H1 (cell line): ENCODE measurements around the gene FNDC3A. TPM values are rescaled to one million over a fixed set of nuclear protein-coding genes. Genes with fewer than 3 reads are reported as not detected.

ENCODE experiments used
- CHD7 ChIP-seq: fragments of 300-600 bp; sonication (generic); IDR thresholded peaks from 2 replicates; pipeline ENCODE4 v1.7.1; 2012; ENCODE audit warnings: low read length, moderate library complexity, mild to moderate bottlenecking, inconsistent platforms; ENCODE audit not compliant: insufficient replicate concordance
- E2F6 ChIP-seq: IDR thresholded peaks from 2 replicates; pipeline ENCODE4 v1.6.1; 2012; ENCODE audit warnings: inconsistent platforms
- EP300 ChIP-seq, 2 experiments: IDR thresholded peaks; 1 replicate in 1 of 2; 2 replicates in 1 of 2; pipeline ENCODE4 v1.6.1; 2011 to 2012; ENCODE audit warnings: low read depth in 2 of 2, low read length in 2 of 2, mild to moderate bottlenecking in 2 of 2, borderline replicate concordance in 1 of 2, inconsistent platforms in 1 of 2, moderate library complexity in 1 of 2
- JUND ChIP-seq: IDR thresholded peaks from 2 replicates; pipeline ENCODE4 v1.6.1; 2011; ENCODE audit warnings: mild to moderate bottlenecking, improper control_type of control experiment, low read length
- TAF1 ChIP-seq: IDR thresholded peaks from 2 replicates; pipeline ENCODE4 v1.6.1; 2011; ENCODE audit warnings: mild to moderate bottlenecking, low read depth, low read length
- polyA plus RNA-seq, 7 experiments: library from polyadenylated mRNA; depleted of rRNA in 3 of 7; stranded (reverse) in 5 of 7; unstranded in 2 of 7; fragments of >200 nt in 5 of 7; fragments of 200-250 nt in 2 of 7; gene quantifications; 1 replicate in 5 of 7; 2 replicates in 1 of 7; 4 replicates in 1 of 7; pipeline versions ENCODE4 v1.2.1 to v1.2.3, GENCODE V29; 2011 to 2013; ENCODE audit warnings: missing spikeins in 2 of 7, mixed read lengths in 2 of 7
- total RNA-seq: library from RNA; stranded (reverse); fragmentation: NEBNext Ultra II Directional; extraction: Animal tissue kit (Norgen Biotek cat#: 25700); gene quantifications from 2 replicates; pipeline ENCODE4 v1.2.1, GENCODE V29; 2021
- TF ChIP-seq, protein P1 (sequence below): IDR thresholded peaks from 2 replicates; pipeline ENCODE4 v1.6.1; 2011; ENCODE audit warnings: low read depth, mild to moderate bottlenecking, low read length; ENCODE audit not compliant: insufficient read depth
- TF ChIP-seq, protein P2 (sequence below): IDR thresholded peaks from 2 replicates; pipeline ENCODE4 v1.6.1; 2011; ENCODE audit warnings: low read length, improper control_type of control experiment

Gene FNDC3A
- total and polyA plus RNA-seq, 2 of the 8 experiments (the other 6 are each of a cell fraction or from before 2014, with no cell fraction given), result 14.6 to 26.0 TPM

GRCh38 chr13:49110122-49110912 lies 134.6 kb downstream of the FNDC3A start (continued):
- TF ChIP-seq CHD7 (no peak), TAF1 (peak; percentile 55), EP300 (IDR thresholded peaks at IDR 0.05; ENCODE audit: borderline replicate concordance in 1 of 2, low read depth in 2 of 2, low read length in 2 of 2) (peak in 1 of 2 experiments; percentile 37; a peak in 1 of 3 replicates), E2F6 (peak; percentile 44; the same call in 1 of the 2 replicates), JUND (no peak)
- TF ChIP-seq, protein P1, sequence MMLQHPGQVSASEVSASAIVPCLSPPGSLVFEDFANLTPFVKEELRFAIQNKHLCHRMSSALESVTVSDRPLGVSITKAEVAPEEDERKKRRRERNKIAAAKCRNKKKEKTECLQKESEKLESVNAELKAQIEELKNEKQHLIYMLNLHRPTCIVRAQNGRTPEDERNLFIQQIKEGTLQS, result peak; percentile 98
- TF ChIP-seq, protein P2, sequence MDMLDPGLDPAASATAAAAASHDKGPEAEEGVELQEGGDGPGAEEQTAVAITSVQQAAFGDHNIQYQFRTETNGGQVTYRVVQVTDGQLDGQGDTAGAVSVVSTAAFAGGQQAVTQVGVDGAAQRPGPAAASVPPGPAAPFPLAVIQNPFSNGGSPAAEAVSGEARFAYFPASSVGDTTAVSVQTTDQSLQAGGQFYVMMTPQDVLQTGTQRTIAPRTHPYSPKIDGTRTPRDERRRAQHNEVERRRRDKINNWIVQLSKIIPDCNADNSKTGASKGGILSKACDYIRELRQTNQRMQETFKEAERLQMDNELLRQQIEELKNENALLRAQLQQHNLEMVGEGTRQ, result peak; percentile 99
